Stimulated activated CD8-positive, alpha-beta memory T cell treated with anti-CD3 and anti-CD28 coated beads, Interleukin-12 subunit alpha, Interleukin-12 subunit beta, amount 100 ng/mL, for 4 hours (primary cell): Measurements from ENCODE around the gene CD74.

Source experiments
- DNase-seq: peaks from one replicate; pipeline ENCODE4 v3.0.0-alpha.2; 2020; ENCODE audit warnings: low read depth

CD74 gene

GRCh38 chr5:150396267-150396666 lies 16.4 kb downstream of the CD74 start:
- DNase-seq, result no peak

GRCh38 chr5:150395688-150395975 lies 17.1 kb downstream of the CD74 start:
- DNase-seq, result no peak

- DNase-seq, result no peak
These were observed 17.6 kb downstream of the CD74 start for GRCh38 chr5:150394912-150395687.

GRCh38 chr5:150394131-150394530 lies 18.6 kb downstream of the CD74 start:
- DNase-seq, result no peak

GRCh38 chr5:150393096-150393645 lies 19.5 kb downstream of the CD74 start:
- DNase-seq, result no peak

GRCh38 chr5:150392680-150393079 lies 20.0 kb downstream of the CD74 start:
- no peak for DNase-seq

- DNase-seq, result no peak
These were observed 20.7 kb downstream of the CD74 start for GRCh38 chr5:150391986-150392385.

DNA sequence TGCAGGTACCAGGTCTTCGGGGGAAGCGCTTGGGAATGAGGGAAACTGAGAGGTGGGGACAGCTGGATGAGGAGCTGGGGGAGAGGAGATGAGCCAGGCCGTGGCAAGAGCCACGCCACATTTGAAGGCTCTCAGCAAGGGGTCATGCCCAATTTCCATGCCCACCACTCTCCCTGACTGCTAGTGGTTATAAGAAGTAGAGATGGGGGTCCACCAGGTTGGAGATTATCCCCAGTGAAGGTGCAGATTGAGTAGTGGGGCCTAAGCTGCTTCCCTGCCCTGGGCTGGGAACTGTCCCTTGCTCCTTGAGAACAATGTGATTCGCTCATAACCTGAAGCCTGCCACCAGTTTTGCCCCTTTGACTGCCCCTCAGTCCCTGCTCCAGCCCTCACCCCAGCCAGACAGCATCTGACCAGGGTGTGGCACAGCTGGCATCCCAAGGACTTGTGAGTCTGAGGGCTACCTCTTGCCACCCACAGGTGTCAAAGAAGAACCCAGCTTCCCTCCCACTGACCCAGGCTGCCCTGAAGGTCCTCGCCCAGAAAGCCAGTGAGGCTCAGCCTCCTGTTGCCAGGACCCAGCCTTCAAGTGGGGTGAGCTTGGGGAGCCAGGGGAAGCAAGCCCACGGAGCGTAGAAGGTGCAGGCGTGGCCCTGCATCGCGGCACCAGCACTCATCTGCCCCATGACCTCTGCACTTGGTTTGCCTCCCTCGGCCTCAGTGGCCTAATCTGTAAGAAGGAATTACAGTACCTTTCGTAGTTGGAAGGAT lies 21.5 kb downstream of the CD74 start:
- no peak for DNase-seq

GRCh38 chr5:150389531-150390266 lies 23.0 kb downstream of the CD74 start:
- DNase-seq, result no peak

DNA sequence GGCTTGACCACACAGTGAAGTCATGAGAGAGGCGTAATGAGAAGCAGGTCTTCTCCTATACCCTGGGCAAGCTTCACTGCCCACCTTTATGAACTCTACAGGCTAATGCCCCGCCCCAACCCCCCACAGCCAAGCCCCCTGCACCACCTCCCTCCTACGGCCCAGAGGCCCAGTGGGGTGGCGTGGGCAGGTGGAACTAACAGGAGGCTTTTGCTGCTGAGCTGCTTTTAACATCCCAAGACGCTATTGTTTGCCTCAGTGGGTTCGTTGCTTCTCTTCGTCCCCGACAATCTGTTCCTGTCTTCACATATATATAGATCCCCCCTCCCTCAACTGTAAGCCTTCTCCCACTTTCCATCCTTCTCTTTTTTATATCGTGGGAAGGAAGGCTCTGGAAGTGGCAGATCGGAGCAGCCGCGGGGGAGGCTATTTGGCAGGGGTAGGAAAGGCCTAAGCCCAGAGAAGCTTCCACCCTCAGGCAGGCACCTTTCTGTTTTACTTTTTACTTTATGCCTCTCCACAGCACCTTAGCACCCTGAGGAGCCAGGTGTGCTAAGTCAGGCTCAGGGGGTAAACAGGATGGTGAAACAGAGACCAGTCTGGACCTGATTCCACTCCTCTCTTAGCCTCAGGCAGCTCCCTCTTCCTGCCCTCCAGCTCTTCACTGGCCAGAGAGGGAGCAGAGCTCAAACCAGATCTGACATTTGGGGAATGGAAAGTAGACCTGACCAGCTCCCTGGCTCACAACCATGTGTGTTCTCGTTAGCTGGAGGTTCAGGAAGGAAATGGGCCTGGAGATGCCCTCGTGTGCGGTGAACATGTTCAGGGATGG lies 26.5 kb downstream of the CD74 start:
- no peak for DNase-seq

- no peak for DNase-seq
These were observed 28.0 kb downstream of the CD74 start for GRCh38 chr5:150384701-150385100.

DNA sequence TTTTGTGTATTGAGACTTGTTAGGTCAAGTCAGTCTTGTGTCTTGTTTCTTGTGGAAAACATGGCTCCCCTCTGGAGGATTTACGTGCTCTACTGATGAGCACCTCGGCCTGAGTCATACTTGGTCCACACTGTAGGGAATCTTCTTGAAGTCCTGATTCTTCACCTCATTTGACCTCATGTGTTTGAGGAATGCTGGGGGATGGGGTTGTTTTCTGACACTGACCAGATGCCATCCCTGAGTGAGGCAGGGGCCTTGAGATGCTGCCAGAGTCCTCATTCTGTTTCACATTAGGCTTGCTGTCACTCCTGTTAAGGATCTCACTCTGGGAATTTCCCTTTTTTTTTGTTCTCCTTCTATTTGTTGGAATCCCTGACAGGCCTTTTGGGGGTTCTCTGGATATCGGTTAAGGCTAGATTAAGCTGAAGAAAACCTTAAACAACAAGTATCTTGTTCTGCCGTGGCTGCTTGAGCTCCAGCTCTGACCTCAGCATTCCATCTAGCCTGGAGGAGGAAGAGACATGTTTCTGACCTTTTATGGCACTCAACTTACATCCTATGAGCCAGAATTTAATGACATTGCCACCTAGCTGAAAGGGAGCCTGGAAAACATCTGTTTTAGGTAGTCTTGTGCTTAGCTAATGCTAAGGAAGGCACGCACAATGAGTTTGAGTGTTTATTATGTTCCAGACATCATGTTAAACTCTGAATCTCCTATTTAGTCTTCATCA lies 34.6 kb downstream of the CD74 start:
- DNase-seq, result no peak

GRCh38 chr5:150376799-150377771 lies 35.6 kb downstream of the CD74 start:
- no peak for DNase-seq

DNA sequence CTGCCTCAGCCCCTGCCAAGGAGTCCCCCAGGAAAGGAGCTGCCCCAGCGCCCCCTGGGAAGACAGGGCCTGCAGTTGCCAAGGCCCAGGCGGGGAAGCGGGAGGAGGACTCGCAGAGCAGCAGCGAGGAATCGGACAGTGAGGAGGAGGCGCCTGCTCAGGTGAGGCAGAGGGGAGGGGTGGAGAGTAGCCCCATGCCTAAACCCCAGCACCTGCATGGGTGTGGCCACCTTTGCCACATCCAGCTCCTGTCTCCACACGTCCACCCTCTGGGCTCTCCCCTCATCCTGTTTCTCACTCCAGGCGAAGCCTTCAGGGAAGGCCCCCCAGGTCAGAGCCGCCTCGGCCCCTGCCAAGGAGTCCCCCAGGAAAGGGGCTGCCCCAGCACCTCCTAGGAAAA lies 38.1 kb downstream of the CD74 start:
- DNase-seq, result no peak

DNA sequence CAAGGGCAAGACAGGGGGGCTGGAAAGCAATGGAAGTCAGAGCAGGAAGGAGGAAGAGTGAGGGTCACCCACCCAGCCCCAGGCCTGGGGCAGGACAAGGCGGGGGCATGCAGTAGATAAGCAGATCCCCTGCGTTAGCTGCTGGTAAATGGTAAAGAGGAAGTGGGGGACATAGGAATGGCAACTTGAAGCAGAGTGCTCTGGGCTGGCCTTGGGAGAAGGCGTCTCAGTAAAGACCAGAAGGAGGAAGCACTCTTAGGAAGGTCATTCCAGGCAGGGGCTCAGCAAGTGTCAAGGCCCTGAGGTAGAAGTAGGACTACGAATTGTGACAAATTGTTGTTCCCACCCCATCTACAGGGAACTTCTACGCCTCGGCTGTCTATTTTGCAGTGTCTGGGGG lies 40.1 kb downstream of the CD74 start:
- no peak for DNase-seq

DNA sequence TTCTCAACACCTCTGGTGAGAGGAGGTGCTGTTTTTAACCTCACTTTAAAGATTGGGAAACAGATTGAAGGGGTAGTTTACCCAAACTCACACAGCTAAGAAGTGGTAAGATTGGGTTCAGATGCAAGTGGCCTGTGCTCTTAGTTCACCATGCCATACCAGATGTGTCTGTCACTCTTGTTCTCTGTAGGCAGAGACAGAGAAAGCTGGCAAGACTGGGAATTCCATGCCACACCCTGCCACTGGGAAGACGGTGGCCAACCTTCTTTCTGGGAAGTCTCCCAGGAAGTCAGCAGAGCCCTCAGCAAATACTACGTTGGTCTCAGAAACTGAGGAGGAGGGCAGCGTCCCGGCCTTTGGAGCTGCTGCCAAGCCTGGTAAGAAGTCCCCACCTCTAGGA lies 44.2 kb downstream of the CD74 start:
- no peak for DNase-seq

DNA sequence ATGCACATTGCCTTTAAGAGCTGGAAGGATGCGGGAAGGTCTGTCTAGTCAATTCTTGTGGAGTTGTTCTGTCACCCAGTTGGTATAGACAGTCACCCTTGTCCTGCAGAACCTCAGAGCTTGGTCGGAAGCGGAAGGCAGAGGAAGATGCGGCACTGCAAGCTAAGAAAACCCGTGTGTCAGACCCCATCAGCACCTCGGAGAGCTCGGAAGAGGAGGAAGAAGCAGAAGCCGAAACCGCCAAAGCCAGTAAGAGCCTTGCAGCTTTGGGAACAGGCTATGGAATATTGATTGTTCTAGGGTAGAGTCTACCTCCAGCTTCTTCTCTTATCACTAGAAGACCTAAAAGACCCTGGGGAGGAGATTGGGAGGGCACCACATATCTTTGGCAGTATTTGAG lies 48.7 kb downstream of the CD74 start:
- DNase-seq, result no peak

GRCh38 chr5:150363185-150363584 lies 49.5 kb downstream of the CD74 start:
- DNase-seq, result no peak

DNA sequence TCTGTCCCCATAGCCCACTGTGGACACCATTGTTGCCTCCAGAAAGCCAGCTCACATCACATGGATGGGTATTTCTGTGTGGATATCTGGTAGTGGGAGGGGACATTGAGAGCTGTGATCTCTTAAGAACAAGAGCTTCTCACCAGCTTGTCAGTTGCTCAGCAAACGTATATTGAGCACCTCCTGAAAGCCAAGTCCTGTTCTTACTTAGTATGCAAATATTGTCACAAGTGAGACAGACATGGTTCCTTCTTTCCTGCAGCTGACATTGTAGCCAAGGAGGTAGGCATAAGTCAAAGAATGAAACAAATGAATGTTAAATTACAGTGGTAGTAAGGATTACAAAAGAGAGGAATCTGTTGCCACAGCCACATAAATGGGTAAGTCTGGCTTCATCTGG lies 51.4 kb downstream of the CD74 start:
- DNase-seq, result no peak
